Caco-2 (cell line): ENCODE data around the gene MMP17. TPM values are rescaled to one million over a fixed set of nuclear protein-coding genes. Genes with fewer than 3 reads are reported as not detected.

Source experiments
- BruUV-seq: library from RNA; stranded (reverse); fragments of 400-500 nt; replicated peaks from 2 replicates; lab custom pipeline; 2021; lab: Mats Ljungman, UMichigan
- CTCF ChIA-PET: fragments of 300-600 bp; sonication (Branson Sonifier 250); formaldehyde crosslinking; loops from one replicate; lab custom pipeline; 2022; ENCODE audit warnings: antibody characterized with exemption; lab: Charles Lee
- POLR2A ChIA-PET: fragments of 300-600 bp; sonication (Branson Sonifier 250); formaldehyde crosslinking; loops from one replicate; lab custom pipeline; 2022; ENCODE audit warnings: antibody characterized with exemption; lab: Charles Lee
- DNase-seq, 2 experiments: peaks; one replicate each; pipeline versions ENCODE4 v3.0.0 to v3.0.0-alpha.2; 2020 to 2022
- H3K27me3 ChIP-seq: replicated peaks from 2 replicates; pipeline ENCODE4 v1.6.0; 2011; ENCODE audit warnings: low read length; ENCODE audit not compliant: control insufficient read depth, insufficient read depth
- H3K36me3 ChIP-seq: 2 replicates; pipeline ENCODE4 v1.5.1; 2011; ENCODE audit warnings: low read length; ENCODE audit not compliant: control insufficient read depth, insufficient read depth
- H3K4me1 ChIP-seq: fragments of 250-450 bp; sonication (Bioruptor Pico); 2 replicates; pipeline ENCODE4 v1.5.1; 2020; ENCODE audit warnings: mild to moderate bottlenecking
- H3K4me3 ChIP-seq: 2 replicates; pipeline ENCODE4 v1.5.1; 2011; ENCODE audit warnings: low read depth, mild to moderate bottlenecking, control low read depth, low read length
- H3K9me3 ChIP-seq: fragments of 250-450 bp; sonication (Bioruptor Pico); 2 replicates; pipeline ENCODE4 v1.5.1; 2020; ENCODE audit warnings: mild to moderate bottlenecking, moderate library complexity
- H3K27ac Mint-ChIP-seq: one replicate; pipeline ENCODE4 v1.8.0; 2022; ENCODE audit warnings: mixed read lengths; ENCODE audit not compliant: unreplicated experiment
- H3K27me3 Mint-ChIP-seq: one replicate; pipeline ENCODE4 v1.8.0; 2022; ENCODE audit warnings: mixed read lengths; ENCODE audit not compliant: insufficient read depth, unreplicated experiment
- H3K36me3 Mint-ChIP-seq: one replicate; pipeline ENCODE4 v1.8.0; 2022; ENCODE audit warnings: mild to moderate bottlenecking, mixed read lengths; ENCODE audit not compliant: insufficient read depth, unreplicated experiment
- H3K4me1 Mint-ChIP-seq: one replicate; pipeline ENCODE4 v1.8.0; 2022; ENCODE audit warnings: low read depth, mixed read lengths; ENCODE audit not compliant: unreplicated experiment
- H3K4me3 Mint-ChIP-seq: one replicate; pipeline ENCODE4 v1.8.0; 2022; ENCODE audit warnings: mild to moderate bottlenecking, moderate library complexity, mixed read lengths; ENCODE audit not compliant: unreplicated experiment
- H3K9me3 Mint-ChIP-seq: one replicate; pipeline ENCODE4 v1.8.0; 2022; ENCODE audit warnings: mixed read lengths; ENCODE audit not compliant: unreplicated experiment
- CTCF ChIP-seq, 2 experiments: fragments of 200-600 bp in 1 of 2; IDR thresholded peaks; 1 replicate in 1 of 2; 2 replicates in 1 of 2; pipeline versions ENCODE4 v1.5.1 to v1.8.0; 2011 to 2022; ENCODE audit warnings: antibody characterized with exemption in 1 of 2, control low read depth in 1 of 2, inconsistent platforms in 1 of 2, low read depth in 1 of 2, low read length in 1 of 2, mild to moderate bottlenecking in 1 of 2, moderate library complexity in 1 of 2; ENCODE audit not compliant: insufficient read depth in 1 of 2, severe bottlenecking in 1 of 2, unreplicated experiment in 1 of 2
- intact Hi-C: fragments of 100-400 bp; cut with micrococcal nuclease; formaldehyde crosslinking; loops from one replicate; pipeline ENCODE4 v1.10.0; 2022; ENCODE audit not compliant: unreplicated experiment
- total RNA-seq: library from RNA; stranded (reverse); gene quantifications from 2 replicates; pipeline ENCODE4 v1.2.3, GENCODE V29; 2022

The MMP17 gene
- total RNA-seq, 1 experiment from 2014 or later: 4.6 TPM

GRCh38 chr12:131893605-131894312, 65.6 kb downstream of the MMP17 start:
- intact Hi-C loops: no loop called here
- peak overlapping the region; percentile 22; the same call in 1 of the 2 replicates for H3K4me3 ChIP-seq
- no peak for TF ChIP-seq CTCF (IDR thresholded peaks at IDR 0.05; ENCODE audit: insufficient read depth in 1 of 2, low read depth in 1 of 2, low read length in 1 of 2, severe bottlenecking in 1 of 2, unreplicated experiment in 1 of 2)

GRCh38 chr12:131894313-131894860, 66.2 kb downstream of the MMP17 start, which contains the start of gene ULK1:
Gene ULK1 (plus strand): TSS chr12:131894622. CDS start chr12:131895002, 380 bp downstream.
- Mint-ChIP-seq H3K4me1 (peaks cover 13% of the 10 kb centered on the region), H3K4me3 (peak within 1 kb of the TSS; percentile 83), H3K27ac (peak within 1 kb of the TSS; percentile 85), H3K9me3 (no peaks in the 10 kb centered on the region), H3K27me3 (no peaks in the 10 kb centered on the region), H3K36me3 (peaks cover 27% of the 10 kb centered on the region)
- Histone ChIP-seq H3K4me3 (peak within 1 kb of the TSS; percentile 75), H3K36me3 (no peaks in the 10 kb centered on the region; the same call in 1 of the 2 replicates), H3K9me3 (no peaks in the 10 kb centered on the region), H3K4me1 (peaks cover 5% of the 10 kb centered on the region; the same call in 1 of the 2 replicates), H3K27me3 (no peaks in the 10 kb centered on the region)
- no TSS peak for BruUV-seq
- ChIA-PET CTCF (no interaction called here), POLR2A (no interaction called here)
- intact Hi-C loops: no loop called here
- TF ChIP-seq CTCF (IDR thresholded peaks at IDR 0.05; ENCODE audit: insufficient read depth in 1 of 2, low read depth in 1 of 2, low read length in 1 of 2, severe bottlenecking in 1 of 2, unreplicated experiment in 1 of 2): no peak
- DNase-seq: peak; percentile 90 to 94

More at GRCh38 chr12:131893605-131894312, 65.6 kb downstream of the MMP17 start:
- Mint-ChIP-seq H3K4me1 (peaks cover 19% of the 10 kb centered on the region), H3K27me3 (no peaks in the 10 kb centered on the region), H3K4me3 (peak overlapping the region; percentile 83), H3K36me3 (peaks cover 27% of the 10 kb centered on the region), H3K9me3 (no peaks in the 10 kb centered on the region), H3K27ac (no peak overlapping the region)
- no peak for DNase-seq
- CTCF ChIA-PET: no interaction called here
- H3K27me3 ChIP-seq: no peaks in the 10 kb centered on the region
- H3K4me1 ChIP-seq: peaks cover 5% of the 10 kb centered on the region; the same call in 1 of the 2 replicates
- H3K9me3 ChIP-seq: no peaks in the 10 kb centered on the region
- POLR2A ChIA-PET: no interaction called here
- no TSS peak for BruUV-seq
- H3K36me3 ChIP-seq: no peaks in the 10 kb centered on the region; the same call in 1 of the 2 replicates

GRCh38 chr12:131894981-131895639, 66.9 kb downstream of the MMP17 start:
- peaks cover 26% of the 10 kb centered on the region for H3K36me3 Mint-ChIP-seq
- H3K36me3 ChIP-seq: no peaks in the 10 kb centered on the region; the same call in 1 of the 2 replicates
- no peaks in the 10 kb centered on the region for H3K9me3 Mint-ChIP-seq
- H3K4me1 Mint-ChIP-seq: peaks cover 7% of the 10 kb centered on the region
- H3K27me3 Mint-ChIP-seq: no peaks in the 10 kb centered on the region
- ChIA-PET CTCF (no interaction called here), POLR2A (no interaction called here)
- peaks cover 5% of the 10 kb centered on the region; the same call in 1 of the 2 replicates for H3K4me1 ChIP-seq
- no TSS peak for BruUV-seq
- DNase-seq: peak in 1 of 2 experiments; percentile 38
- H3K9me3 ChIP-seq: no peaks in the 10 kb centered on the region
- peak overlapping the region; percentile 85 for H3K27ac Mint-ChIP-seq
- intact Hi-C loops: loop anchor here (5.0 kb wide), 1 partner anchor 58 kb away; no protein-coding TSS in a partner anchor
- H3K4me3 ChIP-seq: peak overlapping the region; percentile 75
- H3K27me3 ChIP-seq: no peaks in the 10 kb centered on the region
- no peak for TF ChIP-seq CTCF (IDR thresholded peaks at IDR 0.05; ENCODE audit: insufficient read depth in 1 of 2, low read depth in 1 of 2, low read length in 1 of 2, severe bottlenecking in 1 of 2, unreplicated experiment in 1 of 2)
- peak overlapping the region; percentile 83 for H3K4me3 Mint-ChIP-seq
